ENCODE measurements around the gene ABCA1.
"Not testable (repeated sequence)": the region's sequence is repeated elsewhere in the genome, so short reads cannot be mapped to it uniquely, and the experiment has no call there.

Gene ABCA1

DNA sequence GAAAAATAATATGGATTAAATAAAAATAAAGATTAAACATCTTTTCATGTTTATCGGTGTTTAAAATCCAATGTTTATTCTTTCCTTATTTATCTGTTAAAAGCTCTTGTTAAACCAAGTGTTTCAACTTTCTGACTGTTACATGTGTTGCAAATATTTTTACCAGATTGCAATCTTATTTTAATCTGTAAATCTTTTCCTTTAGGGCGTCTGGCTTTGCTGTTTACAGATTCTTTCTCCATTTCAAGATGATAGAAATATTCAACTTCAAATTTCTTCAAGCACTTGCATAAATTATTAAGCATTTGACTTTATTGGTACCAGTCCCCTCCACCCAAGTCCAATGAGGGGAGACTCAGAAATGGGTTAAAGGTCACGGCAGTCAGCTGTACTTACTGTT is 16.9 kb upstream of the ABCA1 start:
- no peak for DNase-seq (ENCODE audit: low read depth, low spot score)

DNA sequence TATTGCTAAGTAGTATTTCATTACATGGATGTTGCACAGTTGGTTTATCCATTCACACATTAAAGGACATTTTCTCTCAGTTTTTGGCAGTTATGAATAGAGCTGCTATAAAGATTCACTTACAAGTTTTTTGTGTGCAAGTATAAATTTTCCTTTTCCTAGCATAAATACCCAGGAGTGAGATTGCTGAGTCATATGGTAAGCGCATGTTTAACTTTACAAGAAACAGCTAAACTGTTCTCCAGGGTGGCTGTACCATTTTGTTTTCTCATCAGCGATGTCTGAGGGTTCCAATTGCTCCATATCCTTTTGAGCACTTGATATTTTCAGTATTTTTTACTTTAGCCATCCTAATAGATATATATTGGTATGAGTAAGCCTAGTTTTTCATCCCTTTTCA is 16.4 kb upstream of the ABCA1 start:
- no peak for DNase-seq (ENCODE audit: low read depth, low spot score)

DNA sequence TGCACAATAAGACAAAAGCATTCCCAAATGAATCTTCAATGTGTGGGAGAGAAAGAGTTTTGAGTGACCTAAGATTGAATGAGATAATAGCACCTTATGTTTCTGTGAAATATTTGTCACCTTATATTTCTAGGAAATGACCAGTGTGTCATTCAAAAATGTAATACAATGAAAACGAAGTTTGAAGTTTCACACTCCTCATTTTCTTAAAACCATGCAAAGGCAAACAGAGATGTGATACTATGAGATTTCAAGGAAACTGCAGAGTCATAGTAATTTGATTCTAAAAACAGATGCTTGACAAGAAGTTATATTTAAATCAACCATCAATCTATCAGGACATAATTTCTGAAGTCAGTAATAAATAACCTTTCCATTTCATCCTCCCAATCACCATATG is 13.6 kb upstream of the ABCA1 start:
- no peak for DNase-seq (ENCODE audit: low read depth, low spot score)

DNA sequence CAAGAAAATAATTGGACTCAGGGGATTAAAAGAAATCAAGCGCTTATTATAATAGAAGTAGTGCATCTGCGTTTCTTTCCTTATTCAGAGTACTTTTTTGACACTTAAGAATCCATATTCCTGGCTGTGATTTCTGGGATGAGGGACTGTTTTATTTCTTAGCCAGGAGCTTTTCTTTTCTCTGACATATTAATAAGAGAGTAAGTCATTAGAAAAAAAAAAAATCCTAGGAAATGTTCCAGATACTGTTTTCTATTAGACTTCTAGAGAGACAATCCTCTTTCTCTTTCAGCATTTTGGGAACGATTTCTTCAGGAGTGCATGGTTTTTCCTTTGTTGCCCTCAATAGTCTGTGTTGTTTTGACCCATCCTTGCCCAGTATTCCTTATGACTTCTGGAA is 8.3 kb upstream of the ABCA1 start:
- DNase-seq (ENCODE audit: low read depth, low spot score) = no peak

DNA sequence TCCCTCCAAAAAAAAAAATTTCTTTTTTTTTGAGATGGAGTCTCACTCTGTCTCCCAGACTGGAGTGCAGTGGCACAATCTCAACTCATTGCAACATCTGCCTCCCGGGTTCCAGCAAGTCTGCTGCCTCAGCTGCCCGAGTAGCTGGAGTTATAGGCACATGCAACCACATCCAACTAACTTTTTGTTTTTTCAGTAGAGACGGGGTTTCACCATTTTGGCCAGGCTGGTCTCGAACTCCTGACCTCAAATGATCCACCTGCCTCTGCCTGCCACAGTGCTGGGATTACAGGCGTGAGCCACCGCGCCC is 7.5 kb upstream of the ABCA1 start:
- not testable (repeated sequence) for DNase-seq (ENCODE audit: low read depth, low spot score)

DNA sequence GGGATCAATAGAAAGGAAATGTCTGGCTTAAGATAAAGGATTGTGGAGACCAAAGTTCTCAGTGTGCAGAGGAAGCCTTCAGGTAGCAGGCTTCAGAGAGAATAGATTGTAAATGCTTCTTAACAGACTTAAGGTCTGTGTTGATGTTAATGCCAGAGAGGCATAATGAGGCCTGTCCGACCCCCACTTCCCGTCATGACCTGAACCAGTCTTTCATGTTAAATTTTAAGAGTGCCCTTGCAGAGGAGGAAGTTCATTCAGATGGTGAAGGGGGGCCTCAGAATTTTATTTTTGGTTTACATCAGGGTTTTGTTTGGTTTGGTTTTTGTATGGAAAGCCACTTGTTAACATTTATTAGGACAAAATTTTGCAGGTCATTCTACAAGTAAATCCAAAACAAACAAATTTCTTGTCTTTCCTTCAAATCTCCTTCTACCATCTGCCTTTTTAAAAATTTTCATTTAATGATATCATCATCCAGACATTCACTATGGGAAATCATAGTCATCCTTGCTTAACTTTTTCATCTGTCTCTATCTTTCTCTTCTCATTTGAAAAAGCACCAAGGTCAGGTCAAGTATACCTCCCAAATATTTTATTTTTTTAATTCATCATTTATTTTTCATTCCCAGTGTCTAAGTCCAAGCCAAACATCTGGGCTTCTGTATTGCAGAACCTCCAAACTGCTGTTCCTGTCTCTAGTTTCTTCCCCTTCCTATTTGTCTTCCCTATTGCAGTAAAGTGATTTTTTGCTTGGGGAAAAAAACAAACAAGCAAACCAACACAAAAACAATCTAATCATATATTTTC is 6.9 kb upstream of the ABCA1 start:
- no peak for DNase-seq (ENCODE audit: low read depth, low spot score)

DNA sequence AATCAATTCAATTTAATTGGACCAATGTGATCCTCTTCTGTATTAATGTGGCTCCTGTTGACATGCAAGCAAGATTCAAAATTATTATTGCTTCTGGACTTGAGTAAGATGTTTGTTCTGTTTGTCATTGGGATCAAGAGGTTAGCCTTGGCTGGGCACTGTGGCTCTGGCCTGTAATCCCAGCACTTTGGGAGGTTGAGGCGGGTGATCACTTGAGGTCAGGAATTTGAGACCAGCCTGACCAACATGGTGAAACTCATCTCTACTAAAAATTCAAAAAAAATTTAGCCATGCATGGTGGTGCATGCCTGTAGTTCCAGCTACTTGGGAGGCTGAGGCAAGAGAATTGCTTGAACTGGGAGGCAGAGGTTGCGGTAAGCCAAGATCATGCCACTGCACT is 5.1 kb upstream of the ABCA1 start:
- DNase-seq (ENCODE audit: low read depth, low spot score) = not testable (repeated sequence)

DNA sequence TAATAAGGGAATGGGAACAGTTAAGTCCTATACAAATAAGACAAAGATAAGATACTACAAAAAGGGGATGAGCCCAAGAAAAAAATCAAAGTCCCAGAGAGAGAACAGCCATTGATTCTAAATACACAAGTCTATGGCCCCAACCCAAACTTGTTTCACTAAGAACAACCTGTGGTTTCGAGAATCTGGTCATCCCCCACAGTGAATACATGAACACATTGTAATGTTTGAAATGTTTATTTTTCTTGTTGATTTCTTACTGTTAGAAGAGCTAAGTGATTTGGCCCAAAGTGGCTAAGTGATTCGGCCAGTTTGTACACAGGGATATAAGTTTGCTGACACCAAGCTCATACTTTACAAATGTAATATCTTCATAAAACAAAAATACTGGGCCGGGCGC is 3.3 kb upstream of the ABCA1 start:
- DNase-seq (ENCODE audit: low read depth, low spot score) = no peak

DNA sequence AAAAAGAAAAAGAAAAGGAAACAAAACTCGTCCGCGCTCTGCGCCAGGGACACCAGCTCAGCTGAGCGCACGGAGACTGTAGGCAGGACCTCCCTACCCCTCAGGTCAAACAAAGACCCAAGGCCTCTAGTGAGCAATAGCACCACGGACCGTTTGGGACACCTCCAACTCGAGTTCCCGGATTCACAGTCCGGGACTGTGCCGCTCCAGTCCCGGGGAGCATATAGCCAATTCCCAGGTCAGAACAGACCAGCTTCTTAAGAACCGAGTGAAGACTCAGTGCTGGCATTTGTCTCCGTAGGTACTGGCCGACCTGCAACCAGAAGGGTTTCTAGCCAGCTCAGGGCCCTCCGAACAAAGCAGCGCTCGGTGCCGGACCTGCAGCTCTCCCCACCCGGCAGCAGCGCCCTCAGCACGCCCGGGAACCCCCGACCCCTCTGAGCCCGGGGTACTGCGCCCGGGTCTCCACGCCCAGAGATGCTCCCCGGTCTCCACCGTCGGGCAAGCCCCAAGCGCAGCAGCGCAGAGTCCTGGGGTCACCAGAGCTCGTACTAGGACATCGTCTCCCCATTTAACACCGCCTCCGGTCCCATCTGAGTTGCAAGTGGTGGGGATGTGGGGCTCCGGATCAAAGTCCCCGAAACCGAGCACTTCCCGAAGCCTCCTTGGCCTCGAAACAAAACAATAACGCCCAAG is 591 bp downstream of the ABCA1 start:
- DNase-seq (ENCODE audit: low read depth, low spot score) = no peak

DNA sequence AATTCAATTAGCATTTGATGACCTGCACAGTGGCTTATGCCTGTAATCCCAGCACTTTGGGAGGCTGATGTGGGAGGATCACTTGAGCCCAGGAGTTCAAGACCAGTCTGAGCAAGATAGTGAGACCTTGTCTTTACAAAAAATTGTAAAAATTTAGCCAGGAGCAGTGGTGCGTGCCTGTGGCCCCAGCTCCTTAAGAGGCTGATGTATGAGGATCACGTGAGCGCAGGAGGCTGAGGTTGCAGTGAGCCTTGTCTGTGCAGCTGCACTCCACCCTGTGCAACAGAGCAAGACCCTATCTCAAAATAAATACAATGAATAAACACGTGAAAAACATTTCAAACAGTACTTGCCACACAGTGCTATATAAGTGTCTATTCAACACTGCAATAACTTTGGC is 4.2 kb downstream of the ABCA1 start:
- no peak for DNase-seq (ENCODE audit: low read depth, low spot score)

DNA sequence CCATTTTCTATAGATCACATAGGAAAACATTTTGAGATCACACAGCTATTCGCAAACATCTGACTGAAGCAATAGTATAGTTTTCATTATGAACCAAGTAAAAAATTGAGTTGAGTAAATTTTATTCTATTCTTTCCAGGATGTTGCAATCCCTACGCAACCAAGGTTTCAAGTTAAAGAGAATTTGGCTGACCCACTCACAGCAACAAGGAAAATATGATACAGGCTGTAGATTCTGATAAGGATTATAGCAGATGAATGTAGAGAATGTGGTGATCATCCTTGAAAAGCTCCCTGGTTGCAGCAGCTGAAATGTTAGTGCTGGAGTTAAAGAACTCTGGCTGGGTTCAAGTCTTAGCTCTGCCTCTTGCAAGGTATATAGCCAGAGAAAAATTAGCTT is 4.7 kb downstream of the ABCA1 start:
- DNase-seq (ENCODE audit: low read depth, low spot score) = no peak

DNA sequence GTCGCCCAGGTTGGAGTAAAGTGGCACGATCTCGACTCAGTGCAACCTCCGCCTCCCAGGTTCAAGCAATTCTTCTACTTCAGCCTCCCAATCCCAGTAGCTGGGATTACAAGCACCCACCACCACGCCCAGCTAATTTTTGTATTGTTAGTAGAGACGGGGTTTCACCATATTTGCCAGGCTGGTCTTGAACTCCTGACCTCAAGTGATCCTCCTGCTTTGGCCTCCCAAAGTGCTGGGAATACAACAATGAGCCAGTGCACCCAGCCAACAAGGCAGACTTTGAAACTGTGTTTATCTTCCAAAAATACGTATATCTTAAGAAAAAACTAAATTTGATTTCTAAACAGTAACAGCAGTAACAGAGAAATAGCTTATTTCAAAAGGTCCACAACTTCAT is 5.2 kb downstream of the ABCA1 start:
- not testable (repeated sequence) for DNase-seq (ENCODE audit: low read depth, low spot score)

DNA sequence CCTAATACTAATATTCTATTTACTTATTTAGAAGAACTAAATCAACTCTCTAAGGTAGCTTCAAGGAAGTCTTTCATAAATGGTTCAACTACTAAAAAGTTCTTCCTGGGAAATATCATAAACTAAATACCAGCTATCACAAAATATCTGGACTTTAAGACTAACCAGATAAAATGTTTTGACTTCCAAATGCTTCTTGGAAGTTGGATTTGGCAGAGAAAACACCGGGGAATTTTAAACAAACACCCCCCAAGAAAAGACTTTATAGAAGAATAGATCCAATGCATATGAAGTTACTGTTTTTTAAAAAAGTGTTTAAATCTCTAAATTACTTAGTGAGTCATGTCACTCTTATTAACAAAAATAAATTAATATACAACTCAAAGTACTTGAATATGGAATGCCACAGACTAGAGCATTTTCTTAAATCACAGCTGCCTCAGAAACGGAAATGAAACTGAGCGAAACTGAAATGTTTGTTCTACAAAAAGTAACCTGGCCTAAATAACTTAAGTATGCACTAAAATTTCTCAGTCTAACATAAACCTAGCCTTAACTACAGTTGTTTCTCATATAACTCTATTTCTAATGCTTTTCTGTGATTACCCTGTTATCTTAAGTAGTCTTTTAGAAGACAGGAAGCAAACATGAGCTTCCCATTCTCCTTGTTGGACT is 6.8 kb downstream of the ABCA1 start:
- no peak for DNase-seq (ENCODE audit: low read depth, low spot score)

DNA sequence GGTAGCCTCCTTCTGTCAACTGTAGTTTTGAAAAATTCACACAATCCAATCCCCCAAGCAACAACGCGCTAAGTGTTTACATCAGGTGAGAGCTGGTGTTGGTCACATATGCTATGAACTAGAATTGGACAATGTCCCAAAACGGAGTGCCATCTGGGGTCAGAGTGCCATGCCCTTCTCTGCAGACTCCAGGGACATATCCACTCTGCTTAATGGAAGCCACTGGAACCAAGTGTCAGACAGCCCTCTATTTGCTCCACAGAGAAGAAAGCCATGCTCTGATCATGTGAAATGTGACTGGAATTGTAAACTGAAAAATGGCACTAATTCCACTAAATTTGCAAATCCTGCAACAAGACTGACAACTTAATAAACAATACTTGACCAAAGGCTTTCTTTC is 12.2 kb downstream of the ABCA1 start:
- no peak for DNase-seq (ENCODE audit: low read depth, low spot score)

DNA sequence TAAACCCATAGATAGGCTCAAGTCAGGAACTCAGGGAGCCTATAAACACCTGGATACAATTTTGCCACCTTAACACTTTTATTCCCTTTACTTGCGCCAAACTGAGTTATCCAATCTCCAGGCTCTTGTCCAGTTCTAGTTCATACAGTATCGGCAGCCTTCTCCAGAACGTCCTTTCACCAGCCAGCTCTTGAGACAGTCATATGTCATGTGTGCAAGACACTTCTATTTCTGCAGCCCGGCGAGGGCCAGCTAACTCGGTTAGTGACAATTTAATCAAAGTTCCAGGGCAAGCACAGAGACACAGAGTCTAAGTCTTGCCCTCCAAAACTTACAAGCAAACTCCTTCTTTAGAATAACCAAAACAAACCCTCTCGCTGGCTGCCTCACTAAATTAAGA is 12.9 kb downstream of the ABCA1 start:
- no peak for DNase-seq (ENCODE audit: low read depth, low spot score)

DNA sequence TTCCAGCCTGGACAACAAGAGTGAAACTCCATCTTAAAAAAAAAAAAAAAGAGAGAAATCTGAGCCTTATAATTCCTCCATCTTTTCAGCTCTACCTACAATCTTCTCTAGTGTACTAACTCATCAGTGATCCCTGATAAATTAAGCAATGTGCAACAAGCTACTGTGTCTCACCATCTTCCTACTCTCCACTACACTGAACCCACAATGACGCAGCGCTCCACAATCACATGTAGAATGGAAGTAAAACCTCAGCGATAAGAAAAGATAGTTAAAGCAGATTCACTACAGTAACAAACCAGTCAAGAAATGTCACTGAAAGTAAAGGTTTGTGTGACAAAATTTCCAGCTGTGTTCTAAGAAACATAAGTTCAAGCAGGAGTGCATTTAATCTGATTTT is 13.5 kb downstream of the ABCA1 start:
- no peak for DNase-seq (ENCODE audit: low read depth, low spot score)

DNA sequence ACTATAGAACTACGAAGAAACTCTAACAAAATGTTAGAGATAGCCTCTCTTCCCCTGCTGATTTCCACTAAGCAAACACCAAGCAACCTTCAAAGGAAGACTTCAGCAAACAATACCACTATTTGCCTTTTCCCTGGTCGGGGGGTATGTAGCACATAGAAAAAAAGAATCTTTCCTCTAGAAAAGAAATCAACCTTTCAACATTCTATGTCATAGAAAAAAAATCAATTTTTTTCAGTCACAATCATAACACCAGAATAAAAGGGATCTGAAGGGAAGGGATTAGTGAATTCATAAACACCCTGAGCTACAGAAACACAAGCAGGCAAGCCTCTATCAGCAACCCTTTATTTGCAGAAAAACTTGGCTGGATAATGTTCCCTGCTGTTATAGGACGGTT is 15.3 kb downstream of the ABCA1 start:
- no peak for DNase-seq (ENCODE audit: low read depth, low spot score)

DNA sequence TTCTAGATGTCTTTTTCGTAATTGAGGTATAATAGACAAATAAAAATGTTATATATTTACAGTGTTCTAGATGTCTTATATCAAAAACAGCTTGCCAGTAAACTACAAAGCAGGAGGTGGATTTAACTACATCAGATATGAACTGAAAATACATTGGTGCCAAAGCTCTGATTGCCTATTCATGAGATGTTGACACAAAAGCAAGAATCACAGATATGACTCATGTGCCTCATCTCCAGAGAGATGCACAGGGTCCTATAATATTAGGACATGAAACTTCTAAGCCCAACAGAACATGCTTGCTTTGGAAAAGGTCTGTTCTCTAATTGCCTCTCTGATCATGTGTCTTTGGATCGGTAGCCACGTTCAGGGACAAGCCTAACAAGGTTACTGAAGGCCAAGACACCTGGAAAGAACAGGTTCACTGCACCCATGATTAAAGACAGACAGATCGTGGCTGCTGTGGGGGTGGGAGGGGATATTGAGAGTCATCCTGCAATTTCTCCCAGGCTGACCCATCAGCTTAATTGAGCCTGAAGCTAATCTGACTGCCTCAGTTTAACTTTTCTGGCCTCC is 16.8 kb downstream of the ABCA1 start:
- no peak for DNase-seq (ENCODE audit: low read depth, low spot score)

DNA sequence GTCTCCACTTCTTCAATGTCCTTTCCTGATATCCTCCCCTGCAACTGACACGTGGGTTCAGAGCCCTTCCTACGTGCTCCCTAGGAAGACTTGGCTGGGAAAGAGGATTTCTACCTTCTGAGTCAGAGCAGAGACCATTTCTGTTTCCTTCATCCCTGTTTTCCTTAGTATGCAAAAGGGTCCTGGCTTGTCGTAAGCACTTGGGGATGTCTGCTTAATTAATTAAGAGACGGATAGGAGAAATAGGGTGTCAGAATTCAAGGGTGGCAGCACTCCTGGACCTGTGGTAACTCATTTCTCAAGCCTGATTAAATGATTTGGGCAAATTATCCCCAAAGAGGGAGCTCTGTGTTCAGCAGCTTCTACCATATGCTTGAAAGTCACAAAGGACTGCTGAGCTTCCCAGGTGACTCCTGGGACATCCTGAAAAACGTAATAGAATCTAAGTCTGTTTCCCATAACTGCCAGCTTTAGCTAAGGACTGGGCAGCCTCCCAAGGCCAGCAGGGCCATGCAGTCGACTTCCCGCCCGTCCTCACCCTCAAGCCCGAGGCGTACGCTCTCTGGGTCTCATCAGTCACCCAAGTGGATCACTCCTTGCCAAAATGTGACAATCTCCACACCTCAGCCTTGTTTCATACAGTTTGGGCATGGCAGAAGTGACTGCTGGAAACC is 20.5 kb downstream of the ABCA1 start:
- DNase-seq (ENCODE audit: low read depth, low spot score) = no peak

DNA sequence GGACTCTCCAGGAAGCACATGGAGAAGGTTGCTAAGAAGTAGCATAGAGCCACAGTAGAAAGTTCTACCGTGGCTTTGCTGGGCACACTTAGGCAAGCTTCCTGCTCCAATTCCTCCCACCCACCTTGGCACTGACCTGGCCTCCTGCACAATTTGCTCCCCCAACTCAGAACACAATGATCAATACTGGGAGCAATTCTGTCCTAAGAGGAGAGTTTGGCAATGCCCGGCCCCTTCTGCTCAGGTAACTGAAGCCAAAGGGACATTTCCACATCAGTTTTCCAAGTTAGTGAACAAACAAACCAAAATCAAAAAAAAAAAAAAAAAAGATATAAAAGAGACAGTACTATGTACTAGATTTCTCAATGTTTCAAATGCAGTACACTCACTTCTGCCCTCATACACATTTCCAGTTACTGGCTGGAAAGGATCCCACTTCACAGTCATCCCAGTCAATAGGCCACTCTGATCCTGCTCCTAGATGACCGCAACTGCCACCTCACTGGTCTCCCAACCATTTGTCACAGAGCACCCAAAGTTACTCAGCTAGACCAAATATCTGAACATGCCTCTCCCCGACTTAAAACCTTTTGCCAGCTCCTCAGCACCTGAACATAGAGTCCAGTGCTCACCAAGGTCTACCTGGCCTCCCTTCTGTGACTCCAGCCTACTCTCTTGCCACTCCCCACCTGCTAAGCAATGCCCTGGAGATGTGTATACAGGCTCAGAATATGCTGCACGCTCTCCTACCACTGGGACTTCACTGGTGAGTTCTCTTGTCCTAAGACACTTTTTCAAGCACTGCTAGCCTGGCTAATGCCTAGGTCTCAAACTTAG is 21.3 kb downstream of the ABCA1 start:
- DNase-seq (ENCODE audit: low read depth, low spot score) = no peak

DNA sequence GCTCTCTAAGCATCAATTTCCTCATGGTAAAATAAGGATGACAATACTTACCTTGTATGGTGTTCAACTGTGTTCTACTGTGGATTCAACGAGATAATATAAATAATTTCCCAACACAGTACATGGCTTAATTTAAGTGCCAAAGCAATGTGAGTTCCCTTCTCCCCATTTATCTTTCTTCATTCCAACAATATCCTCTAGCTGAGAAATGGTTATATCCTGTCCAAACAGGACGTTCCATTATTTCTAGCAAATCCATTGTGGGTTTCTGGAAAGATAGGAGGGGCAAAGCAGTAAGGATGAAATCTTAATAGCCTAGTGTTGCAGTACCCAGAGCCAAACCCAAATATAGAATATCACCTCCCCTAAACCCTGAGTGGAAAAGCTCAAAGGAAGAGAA is 22.0 kb downstream of the ABCA1 start:
- DNase-seq (ENCODE audit: low read depth, low spot score) = no peak
